ENCODE data around the gene TRIM66.
"Not testable (repeated sequence)": the region's sequence is repeated elsewhere in the genome, so short reads cannot be mapped to it uniquely, and the experiment has no call there.

The TRIM66 gene

GRCh38 chr11:8671193-8671612, 11.3 kb downstream of the TRIM66 start:
- H3K27me3 ChIP-seq (ENCODE audit: insufficient read depth, insufficient read length): no peaks in the 10 kb centered on the region
- no peaks in the 10 kb centered on the region for H3K4me1 ChIP-seq (ENCODE audit: insufficient read depth, insufficient read length)
- DNase-seq (ENCODE audit: low read depth, low spot score): peak; percentile 90
- no peak overlapping the region for H3K4me3 ChIP-seq (ENCODE audit: insufficient read length, low read depth)
- no peak overlapping the region for H3K9ac ChIP-seq (ENCODE audit: insufficient read length, low read depth)
- no peak for TF ChIP-seq YY1 (IDR thresholded peaks at IDR 0.05; ENCODE audit: insufficient read depth, insufficient read length)
- no peak for TF ChIP-seq ZNF274 (IDR thresholded peaks at IDR 0.05; ENCODE audit: low read depth, low read length)
- no peak for TF ChIP-seq SUZ12 (IDR thresholded peaks at IDR 0.05; ENCODE audit: extremely low read depth, insufficient read depth, insufficient read length)
- H3K9me3 ChIP-seq (ENCODE audit: insufficient read depth, low read length): no peaks in the 10 kb centered on the region
- no peaks in the 10 kb centered on the region for H3K36me3 ChIP-seq (ENCODE audit: insufficient read depth, insufficient read length, low read length)

GRCh38 chr11:8670081-8670480, 12.4 kb downstream of the TRIM66 start:
- H3K4me1 ChIP-seq (ENCODE audit: insufficient read depth, insufficient read length); H3K4me3 ChIP-seq (ENCODE audit: insufficient read length, low read depth); DNase-seq (ENCODE audit: low read depth, low spot score); H3K36me3 ChIP-seq (ENCODE audit: insufficient read depth, insufficient read length, low read length); H3K9ac ChIP-seq (ENCODE audit: insufficient read length, low read depth); H3K9me3 ChIP-seq (ENCODE audit: insufficient read depth, low read length); H3K27me3 ChIP-seq (ENCODE audit: insufficient read depth, insufficient read length): not testable (repeated sequence)

GRCh38 chr11:8665222-8665621, 17.2 kb downstream of the TRIM66 start:
- no peak for TF ChIP-seq YY1 (IDR thresholded peaks at IDR 0.05; ENCODE audit: insufficient read depth, insufficient read length)
- no peak for TF ChIP-seq SUZ12 (IDR thresholded peaks at IDR 0.05; ENCODE audit: extremely low read depth, insufficient read depth, insufficient read length)
- Histone ChIP-seq H3K4me1 (ENCODE audit: insufficient read depth, insufficient read length) (no peaks in the 10 kb centered on the region), H3K36me3 (ENCODE audit: insufficient read depth, insufficient read length, low read length) (no peaks in the 10 kb centered on the region), H3K27me3 (ENCODE audit: insufficient read depth, insufficient read length) (no peaks in the 10 kb centered on the region), H3K4me3 (ENCODE audit: insufficient read length, low read depth) (no peak overlapping the region), H3K9ac (ENCODE audit: insufficient read length, low read depth) (no peak overlapping the region), H3K9me3 (ENCODE audit: insufficient read depth, low read length) (no peaks in the 10 kb centered on the region)
- DNase-seq (ENCODE audit: low read depth, low spot score): no peak

- H3K36me3 ChIP-seq (ENCODE audit: insufficient read depth, insufficient read length, low read length): no peaks in the 10 kb centered on the region
- TF ChIP-seq ZNF274 (IDR thresholded peaks at IDR 0.05; ENCODE audit: low read depth, low read length) (no peak), SUZ12 (IDR thresholded peaks at IDR 0.05; ENCODE audit: extremely low read depth, insufficient read depth, insufficient read length) (no peak), YY1 (IDR thresholded peaks at IDR 0.05; ENCODE audit: insufficient read depth, insufficient read length) (no peak)
- no peak for DNase-seq (ENCODE audit: low read depth, low spot score)
- no peak overlapping the region for H3K4me3 ChIP-seq (ENCODE audit: insufficient read length, low read depth)
- no peak overlapping the region for H3K9ac ChIP-seq (ENCODE audit: insufficient read length, low read depth)
- H3K9me3 ChIP-seq (ENCODE audit: insufficient read depth, low read length): no peaks in the 10 kb centered on the region
- H3K27me3 ChIP-seq (ENCODE audit: insufficient read depth, insufficient read length): no peaks in the 10 kb centered on the region
- no peaks in the 10 kb centered on the region for H3K4me1 ChIP-seq (ENCODE audit: insufficient read depth, insufficient read length)
Measured at GRCh38 chr11:8661001-8661795, 21.3 kb downstream of the TRIM66 start.

GRCh38 chr11:8658321-8659057, 24.0 kb downstream of the TRIM66 start:
- Histone ChIP-seq H3K36me3 (ENCODE audit: insufficient read depth, insufficient read length, low read length) (no peaks in the 10 kb centered on the region), H3K9me3 (ENCODE audit: insufficient read depth, low read length) (no peaks in the 10 kb centered on the region), H3K4me1 (ENCODE audit: insufficient read depth, insufficient read length) (no peaks in the 10 kb centered on the region), H3K27me3 (ENCODE audit: insufficient read depth, insufficient read length) (no peaks in the 10 kb centered on the region), H3K9ac (ENCODE audit: insufficient read length, low read depth) (no peak overlapping the region), H3K4me3 (ENCODE audit: insufficient read length, low read depth) (no peak overlapping the region)
- no peak for TF ChIP-seq ZNF274 (IDR thresholded peaks at IDR 0.05; ENCODE audit: low read depth, low read length)
- TF ChIP-seq SUZ12 (IDR thresholded peaks at IDR 0.05; ENCODE audit: extremely low read depth, insufficient read depth, insufficient read length): no peak
- no peak for TF ChIP-seq YY1 (IDR thresholded peaks at IDR 0.05; ENCODE audit: insufficient read depth, insufficient read length)
- DNase-seq (ENCODE audit: low read depth, low spot score): no peak

GRCh38 chr11:8656291-8656690, 26.2 kb downstream of the TRIM66 start:
- no peak overlapping the region for H3K9ac ChIP-seq (ENCODE audit: insufficient read length, low read depth)

GRCh38 chr11:8654503-8654902, 28.0 kb downstream of the TRIM66 start:
- Histone ChIP-seq H3K4me3 (ENCODE audit: insufficient read length, low read depth) (no peak overlapping the region), H3K9me3 (ENCODE audit: insufficient read depth, low read length) (no peaks in the 10 kb centered on the region), H3K9ac (ENCODE audit: insufficient read length, low read depth) (no peak overlapping the region), H3K36me3 (ENCODE audit: insufficient read depth, insufficient read length, low read length) (no peaks in the 10 kb centered on the region), H3K4me1 (ENCODE audit: insufficient read depth, insufficient read length) (peaks cover 3% of the 10 kb centered on the region), H3K27me3 (ENCODE audit: insufficient read depth, insufficient read length) (no peaks in the 10 kb centered on the region)
- TF ChIP-seq ZNF274 (IDR thresholded peaks at IDR 0.05; ENCODE audit: low read depth, low read length) (no peak), YY1 (IDR thresholded peaks at IDR 0.05; ENCODE audit: insufficient read depth, insufficient read length) (no peak), SUZ12 (IDR thresholded peaks at IDR 0.05; ENCODE audit: extremely low read depth, insufficient read depth, insufficient read length) (no peak)
- DNase-seq (ENCODE audit: low read depth, low spot score): no peak

More at GRCh38 chr11:8656291-8656690, 26.2 kb downstream of the TRIM66 start:
- DNase-seq (ENCODE audit: low read depth, low spot score): no peak
- no peaks in the 10 kb centered on the region for H3K9me3 ChIP-seq (ENCODE audit: insufficient read depth, low read length)
- H3K36me3 ChIP-seq (ENCODE audit: insufficient read depth, insufficient read length, low read length): no peaks in the 10 kb centered on the region
- TF ChIP-seq YY1 (IDR thresholded peaks at IDR 0.05; ENCODE audit: insufficient read depth, insufficient read length) (no peak), ZNF274 (IDR thresholded peaks at IDR 0.05; ENCODE audit: low read depth, low read length) (no peak), SUZ12 (IDR thresholded peaks at IDR 0.05; ENCODE audit: extremely low read depth, insufficient read depth, insufficient read length) (no peak)
- H3K27me3 ChIP-seq (ENCODE audit: insufficient read depth, insufficient read length): no peaks in the 10 kb centered on the region
- H3K4me3 ChIP-seq (ENCODE audit: insufficient read length, low read depth): no peak overlapping the region
- no peaks in the 10 kb centered on the region for H3K4me1 ChIP-seq (ENCODE audit: insufficient read depth, insufficient read length)
